HUDEP-2 (cell line): ENCODE data around the gene PRPF40B.
A peak's percentile ranks its signal among the peaks of the same experiment; 100 is the strongest.

Source experiments
- DNase-seq, 76 experiments: peaks; one replicate each; lab custom pipeline; 2025; ENCODE audit not compliant: unreplicated experiment in 76 of 76; lab: John Stamatoyannopoulos, UW

Gene PRPF40B

DNA sequence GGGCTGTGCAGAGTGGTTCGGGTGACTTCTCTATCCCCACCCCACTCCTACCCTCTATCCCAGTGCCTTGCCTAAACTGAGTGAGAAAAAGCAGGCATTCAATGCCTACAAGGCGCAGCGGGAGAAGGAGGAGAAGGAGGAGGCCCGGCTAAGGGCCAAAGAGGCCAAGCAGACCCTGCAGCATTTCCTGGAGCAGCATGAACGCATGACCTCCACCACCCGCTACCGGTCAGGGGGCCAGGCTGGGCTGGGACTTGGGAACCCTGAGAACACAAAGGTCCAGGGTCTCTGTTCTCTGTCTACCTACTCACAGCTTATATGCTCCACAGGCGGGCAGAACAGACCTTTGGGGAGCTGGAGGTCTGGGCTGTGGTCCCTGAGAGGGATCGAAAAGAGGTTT lies 11.7 kb downstream of the PRPF40B start:
- DNase-seq = no peak

GRCh38 chr12:49635656-49636055 lies 12.3 kb downstream of the PRPF40B start:
- no peak for DNase-seq

GRCh38 chr12:49636574-49636973 lies 13.2 kb downstream of the PRPF40B start:
- DNase-seq = no peak

GRCh38 chr12:49636979-49637755 lies 13.8 kb downstream of the PRPF40B start:
- DNase-seq = peak in 57 of 76 experiments; percentile 8 to 69 (median 33)

GRCh38 chr12:49641748-49642369 lies 18.5 kb downstream of the PRPF40B start:
- DNase-seq = no peak

DNA sequence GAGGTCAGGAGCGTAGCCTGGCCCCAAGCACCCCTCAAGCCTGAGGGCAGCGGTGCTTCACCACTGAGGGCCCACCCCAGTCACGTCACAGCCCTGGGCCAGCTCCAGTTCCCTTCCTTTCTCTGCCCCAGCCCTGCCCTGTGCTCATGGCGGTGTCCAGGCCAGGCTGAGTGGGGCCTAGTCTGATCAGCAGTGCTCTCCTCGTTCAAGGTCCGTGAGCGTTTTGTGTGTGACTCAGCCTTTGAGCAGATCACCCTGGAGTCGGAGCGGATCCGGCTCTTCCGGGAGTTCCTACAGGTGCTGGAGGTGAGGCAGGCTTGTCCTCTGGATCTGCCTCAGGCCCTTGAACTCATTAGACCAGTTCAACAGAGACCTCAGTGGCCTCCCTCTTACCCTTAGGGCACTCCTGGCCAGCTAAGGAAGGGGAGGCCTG lies 19.0 kb downstream of the PRPF40B start:
- DNase-seq = no peak

GRCh38 chr12:49643135-49643534 lies 19.8 kb downstream of the PRPF40B start:
- no peak for DNase-seq

- no peak for DNase-seq
These were observed 20.7 kb downstream of the PRPF40B start for GRCh38 chr12:49643961-49644619.

DNA sequence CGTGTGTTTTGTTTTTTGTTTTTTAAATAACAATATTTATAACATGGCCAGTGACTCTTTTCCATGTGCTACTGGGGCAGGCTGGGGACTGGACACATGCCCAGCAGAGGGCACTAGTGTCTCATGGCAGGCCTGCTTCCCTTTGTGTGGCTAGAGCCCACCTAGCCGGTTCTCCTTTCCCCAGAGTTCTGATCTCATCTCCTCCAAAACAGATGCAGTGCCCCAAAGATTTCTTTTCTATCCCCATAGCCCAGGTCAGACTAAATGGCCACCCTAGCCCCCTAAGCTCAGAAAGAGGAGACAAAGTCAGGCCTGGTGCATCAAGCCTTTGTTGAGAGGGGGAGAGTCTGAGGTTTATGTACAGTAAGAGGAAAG lies 21.2 kb downstream of the PRPF40B start:
- peak in 68 of 76 experiments; percentile 7 to 79 (median 63) for DNase-seq

- DNase-seq = peak in 70 of 76 experiments; percentile 7 to 87 (median 66)
These were observed 22.0 kb downstream of the PRPF40B start for GRCh38 chr12:49645146-49646039.

GRCh38 chr12:49646331-49646830 lies 23.0 kb downstream of the PRPF40B start:
- DNase-seq = no peak

- DNase-seq = no peak
These were observed 23.7 kb downstream of the PRPF40B start for GRCh38 chr12:49646871-49647654.

- no peak for DNase-seq
These were observed 24.7 kb downstream of the PRPF40B start for GRCh38 chr12:49647827-49648711.

DNA sequence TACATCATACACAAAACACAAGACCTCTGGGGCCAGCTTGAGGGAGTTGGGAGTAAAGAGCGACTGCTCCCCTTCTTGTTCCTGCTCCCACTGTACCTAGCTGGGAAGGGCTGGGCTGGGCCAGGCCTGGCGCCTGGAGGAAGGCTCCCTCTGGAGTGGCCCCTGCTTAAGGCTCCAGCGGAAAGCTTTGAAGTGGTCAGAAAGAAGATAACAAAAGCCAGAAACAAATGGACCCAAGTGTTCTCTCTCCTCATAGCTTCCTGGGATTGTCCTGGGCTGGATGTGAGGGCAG lies 25.3 kb downstream of the PRPF40B start:
- DNase-seq = no peak

- no peak for DNase-seq
These were observed 26.1 kb downstream of the PRPF40B start for GRCh38 chr12:49649445-49649844.

DNA sequence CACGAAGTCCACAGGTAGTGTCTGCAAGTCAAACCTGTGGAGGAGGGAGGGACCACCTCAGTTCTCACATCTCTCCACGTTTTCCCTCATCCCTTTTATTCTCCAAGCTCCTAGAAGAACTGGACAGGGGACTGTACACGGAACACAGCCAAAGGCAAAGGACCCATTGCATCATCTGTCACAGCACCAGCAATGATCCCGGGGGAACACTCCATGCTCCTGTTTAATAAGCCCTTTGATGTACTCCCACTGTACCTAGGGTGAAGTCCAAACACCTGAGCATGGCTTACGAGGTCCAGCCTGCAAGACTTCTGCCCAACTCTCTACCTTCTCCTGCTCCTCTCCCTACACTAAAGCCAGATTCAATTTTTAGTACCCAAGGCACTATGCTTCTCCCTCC lies 26.5 kb downstream of the PRPF40B start:
- DNase-seq = no peak

DNA sequence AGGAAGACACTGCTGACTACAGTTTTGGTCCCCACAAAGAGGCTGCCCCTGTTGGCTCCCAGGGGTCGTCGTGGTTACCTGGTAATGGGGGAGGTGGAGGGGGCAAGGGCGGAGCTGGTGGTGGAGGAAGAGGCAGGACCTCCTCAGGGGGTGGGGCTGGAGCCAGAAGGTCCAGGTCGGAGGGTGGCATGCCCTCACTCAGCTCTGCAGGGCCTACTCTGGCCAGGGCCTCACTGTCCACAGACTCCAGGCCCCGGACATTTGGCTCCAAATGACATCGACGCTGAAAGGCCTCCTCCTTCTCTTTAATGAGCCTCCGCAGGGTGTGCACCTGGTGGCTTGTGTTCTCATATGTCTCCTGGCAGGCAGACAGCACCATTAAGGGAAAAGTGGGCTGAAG lies 28.5 kb downstream of the PRPF40B start:
- no peak for DNase-seq

DNA sequence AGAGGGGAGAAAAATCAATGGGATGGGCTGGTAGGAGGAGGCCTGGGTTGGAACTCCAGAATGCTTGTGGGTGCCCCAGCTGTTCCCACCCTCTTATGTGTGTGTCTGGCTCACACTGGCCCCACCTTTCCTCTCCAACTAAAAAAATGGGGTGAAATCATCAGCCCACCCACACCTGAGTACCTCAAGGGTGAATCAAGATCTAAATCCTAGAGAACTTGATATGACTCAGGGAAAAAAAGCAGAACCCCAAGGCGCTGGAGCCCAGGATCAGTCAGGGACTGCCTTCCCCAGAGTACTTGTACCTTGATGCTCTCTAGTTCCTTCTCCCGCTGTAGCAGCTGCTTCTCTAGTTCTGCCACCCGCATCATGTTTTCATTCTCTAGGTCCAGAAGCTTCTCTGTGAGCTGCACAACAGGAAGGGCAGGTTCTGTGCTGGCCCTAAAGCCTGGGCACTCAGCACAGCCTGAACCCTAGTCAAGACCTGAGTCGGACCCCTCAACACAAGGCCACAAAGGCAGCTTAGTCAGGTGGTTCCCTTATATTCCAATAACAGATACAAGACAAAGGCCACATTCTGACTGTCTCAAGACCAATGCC lies 29.7 kb downstream of the PRPF40B start:
- DNase-seq = no peak

DNA sequence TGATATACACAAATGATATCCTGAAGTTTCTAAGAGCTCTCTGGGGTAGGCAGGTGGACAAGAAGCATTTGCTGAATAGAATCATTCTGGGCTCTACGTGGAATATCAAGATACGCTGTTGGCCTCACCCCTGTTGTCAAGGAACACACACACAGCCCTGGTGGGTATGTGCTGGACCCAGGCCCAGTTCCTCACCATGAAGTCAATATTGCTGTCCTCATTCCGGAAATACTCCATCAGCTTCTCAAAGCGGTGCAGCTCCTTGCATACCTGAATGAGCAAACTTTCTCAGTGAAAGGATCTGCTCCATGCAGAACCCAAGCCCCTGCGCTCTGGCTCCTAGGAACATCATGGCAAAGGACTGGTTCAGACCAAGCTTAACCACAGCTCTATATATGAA lies 31.4 kb downstream of the PRPF40B start:
- no peak for DNase-seq
